ENCODE results near the gene TLE4. TPM values are rescaled to one million over a fixed set of nuclear protein-coding genes. Genes with fewer than 3 reads are reported as not detected.

Gene TLE4
- total RNA-seq, 4 donors from 2014 or later: 19.3 to 87.5 (median 41.5) TPM

- DNase-seq: no peak
- no peak overlapping the region for H3K27ac ChIP-seq
- in situ Hi-C loops (cut with MboI; ENCODE audit: low pct_ligation_motif_present in 1 of 4, low pct_unique_long_range_greater_than_20kb in 1 of 4, low sequenced_read_pairs in 3 of 4): no loop called here
- 95 to 100% methylated on average over 6 to 7 of the region's 7 CpGs for WGBS, 2 donors (ENCODE audit: low coverage in 1 of 2)
- H3K4me3 ChIP-seq: no peak overlapping the region
- no peaks in the 10 kb centered on the region for H3K27me3 ChIP-seq
- intact Hi-C loops (cut with DNase I; ENCODE audit: low total_unique reads): no loop called here
- no peaks in the 10 kb centered on the region for H3K9me3 ChIP-seq
- TF ChIP-seq EP300 (IDR thresholded peaks at IDR 0.05; ENCODE audit: low read depth) (no peak), POLR2AphosphoS5 (IDR thresholded peaks at IDR 0.05) (no peak), CTCF (IDR thresholded peaks at IDR 0.05) (no peak), POLR2A (IDR thresholded peaks at IDR 0.05) (no peak)
- peaks cover 0 to 11% (median 2%) of the 10 kb centered on the region in 4 donors for H3K4me1 ChIP-seq
- no peaks in the 10 kb centered on the region for H3K36me3 ChIP-seq
Measured at GRCh38 chr9:79660615-79661014, 88.8 kb downstream of the TLE4 start.

GRCh38 chr9:79661279-79661678 is 89.5 kb downstream of the TLE4 start:
- Histone ChIP-seq H3K9me3 (no peaks in the 10 kb centered on the region), H3K36me3 (no peaks in the 10 kb centered on the region), H3K27me3 (no peaks in the 10 kb centered on the region), H3K4me1 (peaks cover 0 to 11% (median 2%) of the 10 kb centered on the region in 4 donors), H3K4me3 (no peak overlapping the region), H3K27ac (no peak overlapping the region)
- DNase-seq: no peak
- in situ Hi-C loops (cut with MboI; ENCODE audit: low pct_ligation_motif_present in 1 of 4, low pct_unique_long_range_greater_than_20kb in 1 of 4, low sequenced_read_pairs in 3 of 4): no loop called here
- 85 to 92% methylated on average over 2 of the region's 2 CpGs for WGBS, 2 donors (ENCODE audit: low coverage in 1 of 2)
- intact Hi-C loops (cut with DNase I; ENCODE audit: low total_unique reads): no loop called here
- TF ChIP-seq EP300 (IDR thresholded peaks at IDR 0.05; ENCODE audit: low read depth) (no peak), CTCF (IDR thresholded peaks at IDR 0.05) (no peak), POLR2AphosphoS5 (IDR thresholded peaks at IDR 0.05) (no peak), POLR2A (IDR thresholded peaks at IDR 0.05) (no peak)

DNA sequence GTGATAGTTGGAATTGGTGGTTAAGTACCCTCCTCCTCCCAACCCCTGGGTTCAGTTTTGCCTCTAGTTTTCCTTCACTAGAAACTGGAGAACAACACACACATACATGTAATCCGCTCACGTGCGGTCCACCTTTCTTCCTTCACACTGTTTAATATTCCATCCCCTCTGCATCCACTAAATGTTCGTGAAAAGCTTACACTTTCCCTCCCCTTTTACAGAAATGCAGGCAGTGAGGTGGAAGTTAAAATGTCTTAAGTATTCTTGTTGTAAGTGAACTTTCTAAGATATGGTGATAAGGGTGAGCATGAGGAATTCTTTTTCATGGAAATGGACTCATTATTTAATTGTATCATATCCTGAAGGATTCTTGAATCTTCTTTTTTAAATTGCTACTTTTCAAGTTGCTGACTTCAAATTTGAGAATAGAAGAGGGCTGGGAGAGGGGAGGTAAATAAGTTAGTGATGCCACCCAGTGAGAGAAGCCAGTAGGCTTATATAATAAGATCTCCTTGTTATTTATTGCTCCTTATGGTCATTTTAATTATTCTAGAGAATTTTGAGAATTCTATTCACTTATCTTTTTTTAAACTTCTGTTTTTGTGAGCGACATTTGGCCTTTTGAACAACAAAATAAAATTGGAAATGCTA is 90.2 kb downstream of the TLE4 start:
- DNase-seq: no peak
- in situ Hi-C loops (cut with MboI; ENCODE audit: low pct_ligation_motif_present in 1 of 4, low pct_unique_long_range_greater_than_20kb in 1 of 4, low sequenced_read_pairs in 3 of 4): no loop called here
- WGBS, 2 donors (ENCODE audit: low coverage in 1 of 2): 80 to 81% methylated on average over 5 of the region's 5 CpGs
- intact Hi-C loops (cut with DNase I; ENCODE audit: low total_unique reads): no loop called here
- Histone ChIP-seq H3K9me3 (no peaks in the 10 kb centered on the region), H3K27ac (no peak overlapping the region), H3K4me1 (peaks cover 0 to 11% (median 2%) of the 10 kb centered on the region in 4 donors), H3K36me3 (no peaks in the 10 kb centered on the region), H3K4me3 (no peak overlapping the region), H3K27me3 (no peaks in the 10 kb centered on the region)
- TF ChIP-seq CTCF (IDR thresholded peaks at IDR 0.05) (no peak), POLR2AphosphoS5 (IDR thresholded peaks at IDR 0.05) (no peak)

DNA sequence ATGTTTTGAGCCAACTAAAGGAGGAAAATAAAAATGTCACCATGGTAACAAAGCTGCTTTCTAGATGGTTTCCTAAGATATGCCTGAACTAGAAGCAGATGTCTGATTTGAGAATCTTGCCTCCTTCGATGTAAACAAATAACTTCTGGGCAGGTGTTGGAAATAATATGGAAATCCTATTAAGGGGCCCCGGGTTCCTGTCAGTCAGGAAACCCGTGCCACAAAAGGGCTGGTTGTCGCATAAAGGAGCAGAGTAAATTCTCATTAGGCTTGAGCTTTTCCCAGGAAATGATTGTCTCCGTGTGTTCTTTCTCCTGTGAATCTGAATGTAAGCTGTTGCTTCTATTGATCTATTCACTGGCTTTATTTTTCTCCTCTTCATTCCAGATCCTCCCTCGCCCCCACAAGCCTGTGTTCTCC is 90.8 kb downstream of the TLE4 start:
- no peak for DNase-seq
- in situ Hi-C loops (cut with MboI; ENCODE audit: low pct_ligation_motif_present in 1 of 4, low pct_unique_long_range_greater_than_20kb in 1 of 4, low sequenced_read_pairs in 3 of 4) (no loop called here), intact Hi-C loops (cut with DNase I; ENCODE audit: low total_unique reads) (no loop called here)
- no peaks in the 10 kb centered on the region for H3K27me3 ChIP-seq
- no peaks in the 10 kb centered on the region for H3K36me3 ChIP-seq
- no peak overlapping the region for H3K27ac ChIP-seq
- no peaks in the 10 kb centered on the region for H3K9me3 ChIP-seq
- no peak overlapping the region for H3K4me3 ChIP-seq
- 63 to 96% methylated on average over 5 to 6 of the region's 6 CpGs for WGBS, 2 donors (ENCODE audit: low coverage in 1 of 2)
- H3K4me1 ChIP-seq: peaks cover 0 to 11% (median 2%) of the 10 kb centered on the region in 4 donors
- TF ChIP-seq CTCF (IDR thresholded peaks at IDR 0.05) (no peak), POLR2A (IDR thresholded peaks at IDR 0.05) (no peak), POLR2AphosphoS5 (IDR thresholded peaks at IDR 0.05) (no peak), EP300 (IDR thresholded peaks at IDR 0.05; ENCODE audit: low read depth) (no peak)
